GM12878 (cell line): ENCODE results near the gene IRF2. TPM values are rescaled to one million over a fixed set of nuclear protein-coding genes. Genes with fewer than 3 reads are reported as not detected.
A peak's percentile ranks its signal among the peaks of the same experiment; 100 is the strongest.

Experiments used
- CBFB ChIP-seq: IDR thresholded peaks from 2 replicates; pipeline ENCODE4 v1.6.1; 2016; ENCODE audit warnings: antibody characterized with exemption, low read depth
- CBX5 ChIP-seq: sonication (generic); IDR thresholded peaks from 2 replicates; pipeline ENCODE4 v1.6.1; 2016; ENCODE audit warnings: low read depth, moderate library complexity, mild to moderate bottlenecking, inconsistent platforms
- CHD4 ChIP-seq: fragments of 200-600 bp; sonication (generic); IDR thresholded peaks from 2 replicates; pipeline ENCODE4 v1.6.1; 2016; ENCODE audit warnings: mild to moderate bottlenecking
- DPF2 ChIP-seq: fragments of 450-650 bp; IDR thresholded peaks from 2 replicates; pipeline ENCODE4 v1.6.1; 2017; ENCODE audit warnings: mild to moderate bottlenecking
- EZH2 ChIP-seq: IDR thresholded peaks from 2 replicates; pipeline ENCODE4 v1.6.1; 2012; ENCODE audit warnings: low read depth, mild to moderate bottlenecking, control low read depth, inconsistent platforms, low read length, borderline replicate concordance; ENCODE audit not compliant: control insufficient read depth
- FOS ChIP-seq: IDR thresholded peaks from 3 replicates; pipeline ENCODE4 v1.6.1; 2011; ENCODE audit warnings: borderline replicate concordance; ENCODE audit not compliant: insufficient read length; ENCODE audit errors: extremely low read depth
- GABPA ChIP-seq: IDR thresholded peaks from 2 replicates; pipeline ENCODE4 v1.6.1; 2014; ENCODE audit warnings: antibody characterized with exemption, low read depth, mild to moderate bottlenecking, inconsistent platforms
- HCFC1 ChIP-seq: fragments of 150-350 bp; IDR thresholded peaks from 2 replicates; pipeline ENCODE4 v1.6.1; 2014; ENCODE audit warnings: low read length
- MYB ChIP-seq: fragments of 150-350 bp; IDR thresholded peaks from 2 replicates; pipeline ENCODE4 v1.6.1; 2014; ENCODE audit warnings: mild to moderate bottlenecking, low read depth, low read length, borderline replicate concordance
- MYC ChIP-seq: IDR thresholded peaks from 2 replicates; pipeline ENCODE4 v1.6.1; 2011; ENCODE audit warnings: mild to moderate bottlenecking, low read length, moderate library complexity, inconsistent platforms; ENCODE audit not compliant: insufficient read depth, insufficient replicate concordance, insufficient read length, severe bottlenecking
- PBX3 ChIP-seq: IDR thresholded peaks from 2 replicates; pipeline ENCODE4 v1.6.1; 2011; ENCODE audit warnings: mild to moderate bottlenecking, low read depth, low read length, moderate library complexity; ENCODE audit not compliant: insufficient replicate concordance
- POU2F2 ChIP-seq: IDR thresholded peaks from 3 replicates; pipeline ENCODE4 v1.6.1; 2011; ENCODE audit warnings: low read depth, mild to moderate bottlenecking, low read length, borderline replicate concordance
- PRDM15 ChIP-seq: fragments of 450-650 bp; formaldehyde crosslinking; IDR thresholded peaks from 2 replicates; pipeline ENCODE4 v1.4.0; 2020; ENCODE audit warnings: mild to moderate bottlenecking, moderate library complexity
- RCOR1 ChIP-seq: conservative IDR thresholded peaks from 2 replicates; pipeline ENCODE4 v1.6.1; 2012; ENCODE audit warnings: low read depth, low read length, improper control_type of control experiment
- RELA ChIP-seq: fragments of 450-650 bp; IDR thresholded peaks from 2 replicates; pipeline ENCODE4 v1.8.0; 2014; ENCODE audit warnings: borderline replicate concordance; ENCODE audit not compliant: partially characterized antibody
- REST ChIP-seq: IDR thresholded peaks from 2 replicates; pipeline ENCODE4 v1.6.1; 2012; ENCODE audit warnings: mild to moderate bottlenecking, low read depth, low read length
- SIN3A ChIP-seq: IDR thresholded peaks from 2 replicates; pipeline ENCODE4 v1.6.1; 2012; ENCODE audit warnings: low read depth, low read length, improper control_type of control experiment
- STAT1 ChIP-seq: fragments of 450-650 bp; conservative IDR thresholded peaks from 2 replicates; pipeline ENCODE4 v1.6.1; 2014; ENCODE audit warnings: antibody characterized with exemption, mild to moderate bottlenecking
- STAT3 ChIP-seq: IDR thresholded peaks from 2 replicates; pipeline ENCODE4 v1.6.1; 2011; ENCODE audit warnings: low read depth, low read length, improper control_type of control experiment
- USF1 ChIP-seq: IDR thresholded peaks from 2 replicates; pipeline ENCODE4 v1.6.1; 2011; ENCODE audit warnings: borderline replicate concordance, low read depth, mild to moderate bottlenecking, moderate library complexity, mixed read lengths, low read length; ENCODE audit not compliant: insufficient read depth; ENCODE audit errors: extremely low read length
- polyA plus RNA-seq, 11 experiments: library from polyadenylated mRNA; depleted of rRNA in 4 of 11; unstranded in 6 of 11; stranded (reverse) in 5 of 11; fragments of >200 nt; fragmentation: Nextera tagmentation in 4 of 11; fragmentation: Illumina TruSeq in 1 of 11; extraction: Ambion mirVana in 4 of 11; extraction: Trizol in 1 of 11; gene quantifications; 1 replicate in 1 of 11; 2 replicates in 10 of 11; pipeline versions ENCODE4 v1.2.1 to v1.2.3, GENCODE V29; 2011 to 2016; ENCODE audit warnings: inconsistent platforms in 2 of 11, missing spikeins in 2 of 11, low read depth in 1 of 11
- total RNA-seq, 4 experiments: library from RNA; depleted of rRNA in 3 of 4; stranded (reverse); fragments of >200 nt in 3 of 4; fragmentation: Illumina TruSeq in 1 of 4; extraction: Trizol in 1 of 4; gene quantifications; 2 replicates each; pipeline versions ENCODE4 v1.2.1 to v1.2.3, GENCODE V29; 2013 to 2021

The IRF2 gene
- total and polyA plus RNA-seq, 10 of the 15 experiments (the other 5 are each of a cell fraction or from before 2014, with no cell fraction given): 45.1 to 99.3 (median 58.9) TPM

GRCh38 chr4:184384056-184384809 is 90.1 kb downstream of the IRF2 start (continued):
- no peak for TF ChIP-seq RELA
- no peak for TF ChIP-seq HCFC1
- TF ChIP-seq CBX5: peak; percentile 77
- TF ChIP-seq PBX3: no peak
- TF ChIP-seq MYB: no peak
- TF ChIP-seq DPF2: no peak; the same call in 1 of the 2 replicates
- TF ChIP-seq STAT1: no peak
- TF ChIP-seq CHD4: no peak
- TF ChIP-seq USF1: no peak
- TF ChIP-seq RCOR1: no peak
- no peak for TF ChIP-seq REST
- peak; percentile 68; the same call in 1 of the 2 replicates for TF ChIP-seq GABPA
- TF ChIP-seq PRDM15 (CRISPR knock-in tag): no peak
- TF ChIP-seq MYC: no peak
- TF ChIP-seq CBFB: peak; percentile 94
- 0 out of 2 replicates have a peak, but pooled peaks have one; percentile 43 for TF ChIP-seq STAT3
- no peak; the same call in 1 of the 2 replicates for TF ChIP-seq SIN3A
- TF ChIP-seq POU2F2: no peak; the same call in 2 of the 3 replicates
- no peak for TF ChIP-seq FOS
- no peak for TF ChIP-seq EZH2
